H1 (cell line): Measurements from ENCODE around the gene UPF1. TPM values are rescaled to one million over a fixed set of nuclear protein-coding genes. Genes with fewer than 3 reads are reported as not detected.

Experiments used
- CTCF ChIA-PET: fragments of 300-600 bp; sonication (Branson Sonifier 250); formaldehyde crosslinking; loops from one replicate; lab custom pipeline; 2021; ENCODE audit not compliant: partially characterized antibody; lab: Charles Lee
- POLR2A ChIA-PET: fragments of 300-600 bp; sonication (Branson Sonifier 250); formaldehyde crosslinking; loops from one replicate; lab custom pipeline; 2021; ENCODE audit warnings: inconsistent platforms; ENCODE audit not compliant: partially characterized antibody; lab: Charles Lee
- DNase-seq, 2 experiments: peaks; one replicate each; pipeline versions ENCODE4 v3.0.0 to v3.0.0-alpha.2; 2010 to 2022; ENCODE audit warnings: low spot score in 2 of 2, low read depth in 1 of 2, mixed read lengths in 1 of 2
- FAIRE-seq: peaks from 2 replicates; lab custom pipeline; 2011; peaks lifted over from hg19 to GRCh38; lab: Jason Lieb, UNC
- H2AFZ ChIP-seq: 2 replicates; pipeline ENCODE4 v1.8.1; 2012; ENCODE audit warnings: low read length, inconsistent platforms
- H2AK5ac ChIP-seq: 2 replicates; pipeline ENCODE4 v1.6.1; 2013; ENCODE audit warnings: low read depth, low read length
- H2BK120ac ChIP-seq: replicated peaks from 2 replicates; pipeline ENCODE3; 2013; ENCODE audit warnings: low read depth, low read length, inconsistent platforms
- H2BK12ac ChIP-seq: 2 replicates; pipeline ENCODE4 v1.6.1; 2013; ENCODE audit warnings: low read depth, low read length
- H2BK15ac ChIP-seq: 2 replicates; pipeline ENCODE4 v1.6.1; 2013; ENCODE audit warnings: low read length
- H2BK20ac ChIP-seq: 2 replicates; pipeline ENCODE4 v1.6.1; 2013; ENCODE audit warnings: low read length
- H2BK5ac ChIP-seq: 2 replicates; pipeline ENCODE4 v1.6.1; 2013; ENCODE audit warnings: low read depth, low read length
- H3K14ac ChIP-seq: 2 replicates; pipeline ENCODE4 v1.6.1; 2013; ENCODE audit warnings: inconsistent platforms; ENCODE audit not compliant: insufficient read length
- H3K18ac ChIP-seq: 2 replicates; pipeline ENCODE4 v1.6.1; 2013; ENCODE audit warnings: low read length; ENCODE audit errors: extremely low read depth
- H3K23ac ChIP-seq: 2 replicates; pipeline ENCODE4 v1.6.1; 2013; ENCODE audit warnings: inconsistent platforms; ENCODE audit not compliant: insufficient read length
- H3K23me2 ChIP-seq: 2 replicates; pipeline ENCODE4 v1.6.1; 2013; ENCODE audit warnings: low read depth, low read length
- H3K27ac ChIP-seq: 2 replicates; pipeline ENCODE4 v1.6.1; 2011; ENCODE audit warnings: low read depth, low read length, inconsistent platforms
- H3K27me3 ChIP-seq, 4 experiments: replicated peaks in 1 of 4; 1 replicate in 1 of 4; 2 replicates in 3 of 4; pipeline versions ENCODE4 v1.6.1 to v1.8.1; 2011 to 2013; ENCODE audit warnings: low read length in 3 of 4, mild to moderate bottlenecking in 3 of 4, inconsistent platforms in 2 of 4, mixed read lengths in 2 of 4, moderate library complexity in 1 of 4; ENCODE audit not compliant: control insufficient read depth in 3 of 4, insufficient read depth in 3 of 4; ENCODE audit errors: extremely low read depth in 1 of 4
- H3K36me3 ChIP-seq, 4 experiments: 2 replicates each; pipeline versions ENCODE4 v1.6.1 to v1.8.1; 2011 to 2013; ENCODE audit warnings: mild to moderate bottlenecking in 4 of 4, low read length in 3 of 4, moderate library complexity in 2 of 4, control low read depth in 1 of 4, inconsistent platforms in 1 of 4; ENCODE audit not compliant: insufficient read depth in 4 of 4, control insufficient read depth in 2 of 4
- H3K4ac ChIP-seq: replicated peaks from 2 replicates; pipeline ENCODE3; 2013; ENCODE audit warnings: low read length, low read depth, mixed read lengths, inconsistent platforms; ENCODE audit not compliant: insufficient read length
- H3K4me1 ChIP-seq, 4 experiments: replicated peaks in 1 of 4; 1 replicate in 1 of 4; 2 replicates in 3 of 4; pipeline versions ENCODE4 v1.6.1 to v1.8.1; 2011 to 2013; ENCODE audit warnings: low read length in 3 of 4, inconsistent platforms in 2 of 4, mixed read lengths in 1 of 4; ENCODE audit not compliant: insufficient read depth in 4 of 4, control insufficient read depth in 3 of 4
- H3K4me2 ChIP-seq, 2 experiments: 2 replicates each; pipeline versions ENCODE4 v1.6.1 to v1.8.1; 2011 to 2013; ENCODE audit warnings: low read depth in 2 of 2, low read length in 2 of 2, control low read depth in 1 of 2, inconsistent platforms in 1 of 2, mild to moderate bottlenecking in 1 of 2; ENCODE audit not compliant: insufficient read depth in 1 of 2
- H3K4me3 ChIP-seq, 4 experiments: fragments of 200-600, 300-600 bp in 1 of 4; sonication (generic), shearing (Covaris generic), sonication (Bioruptor Twin) in 1 of 4; 2 replicates each; pipeline versions ENCODE4 v1.5.1 to v1.8.1; 2011 to 2016; ENCODE audit warnings: low read length in 4 of 4, low read depth in 3 of 4, control low read depth in 2 of 4, inconsistent platforms in 2 of 4, mild to moderate bottlenecking in 2 of 4, mixed read lengths in 1 of 4, moderate library complexity in 1 of 4; ENCODE audit not compliant: insufficient read depth in 2 of 4; ENCODE audit errors: extremely low read depth in 1 of 4
- H3K56ac ChIP-seq: replicated peaks from 2 replicates; pipeline ENCODE3; 2013; ENCODE audit warnings: low read depth, mild to moderate bottlenecking, mixed read lengths, low read length, inconsistent platforms; ENCODE audit not compliant: insufficient read length
- H3K79me1 ChIP-seq: 2 replicates; pipeline ENCODE4 v1.6.1; 2013; ENCODE audit warnings: low read depth, low read length, control low read depth
- H3K79me2 ChIP-seq, 2 experiments: 2 replicates each; pipeline versions ENCODE4 v1.6.1 to v1.8.1; 2012 to 2013; ENCODE audit warnings: low read length in 2 of 2, mild to moderate bottlenecking in 2 of 2, inconsistent platforms in 1 of 2; ENCODE audit not compliant: insufficient read depth in 2 of 2, control insufficient read depth in 1 of 2
- H3K9ac ChIP-seq, 4 experiments: replicated peaks in 1 of 4; 1 replicate in 1 of 4; 2 replicates in 3 of 4; pipeline versions ENCODE4 v1.6.1 to v1.8.1; 2011 to 2013; ENCODE audit warnings: low read depth in 3 of 4, low read length in 3 of 4, control low read depth in 2 of 4, mild to moderate bottlenecking in 2 of 4, moderate library complexity in 2 of 4, inconsistent platforms in 1 of 4; ENCODE audit errors: extremely low read depth in 1 of 4
- H3K9me3 ChIP-seq, 2 experiments: 2 replicates each; pipeline versions ENCODE4 v1.6.1 to v1.8.1; 2012 to 2013; ENCODE audit warnings: mild to moderate bottlenecking in 2 of 2, moderate library complexity in 2 of 2, control low read depth in 1 of 2, inconsistent platforms in 1 of 2, low read depth in 1 of 2, low read length in 1 of 2, mixed read lengths in 1 of 2; ENCODE audit not compliant: insufficient read depth in 2 of 2
- H4K20me1 ChIP-seq, 2 experiments: replicated peaks in 1 of 2; 2 replicates each; pipeline versions ENCODE3 to v1.8.1; 2011 to 2013; ENCODE audit warnings: inconsistent platforms in 2 of 2, low read length in 2 of 2, mild to moderate bottlenecking in 1 of 2; ENCODE audit not compliant: insufficient read depth in 2 of 2, control insufficient read depth in 1 of 2
- H4K5ac ChIP-seq: 2 replicates; pipeline ENCODE4 v1.6.1; 2013; ENCODE audit warnings: low read length, low read depth, mixed read lengths, inconsistent platforms; ENCODE audit not compliant: insufficient read length
- H4K8ac ChIP-seq: 2 replicates; pipeline ENCODE4 v1.8.0; 2013; ENCODE audit warnings: mild to moderate bottlenecking, moderate library complexity, low read length, inconsistent platforms; ENCODE audit not compliant: insufficient read depth; ENCODE audit errors: extremely low read depth
- H4K91ac ChIP-seq: replicated peaks from 2 replicates; pipeline ENCODE3; 2013; ENCODE audit warnings: low read length, mixed read lengths, inconsistent platforms; ENCODE audit not compliant: insufficient read length
- BACH1 ChIP-seq: IDR thresholded peaks from 2 replicates; pipeline ENCODE4 v1.6.1; 2012; ENCODE audit warnings: low read length, improper control_type of control experiment
- BRCA1 ChIP-seq: IDR thresholded peaks from 2 replicates; pipeline ENCODE4 v1.6.1; 2012; ENCODE audit warnings: low read depth, low read length, improper control_type of control experiment
- FOSL1 ChIP-seq: IDR thresholded peaks from 2 replicates; pipeline ENCODE4 v1.6.1; 2011; ENCODE audit warnings: mild to moderate bottlenecking, low read depth, low read length, moderate library complexity; ENCODE audit not compliant: insufficient read depth
- MAFK ChIP-seq: IDR thresholded peaks from 2 replicates; pipeline ENCODE4 v1.6.1; 2012; ENCODE audit warnings: low read depth, mild to moderate bottlenecking, improper control_type of control experiment, low read length
- POLR2AphosphoS5 ChIP-seq: IDR thresholded peaks from 2 replicates; pipeline ENCODE4 v1.6.1; 2011; ENCODE audit warnings: low read depth, low read length
- RXRA ChIP-seq: IDR thresholded peaks from 2 replicates; pipeline ENCODE4 v1.6.1; 2011; ENCODE audit warnings: low read depth, mild to moderate bottlenecking, low read length, moderate library complexity; ENCODE audit not compliant: insufficient read depth
- SIRT6 ChIP-seq: IDR thresholded peaks from one replicate; pipeline ENCODE4 v1.7.1; 2012; ENCODE audit warnings: low read length, inconsistent platforms
- SIX5 ChIP-seq: IDR thresholded peaks from 2 replicates; pipeline ENCODE4 v1.6.1; 2011; ENCODE audit warnings: mild to moderate bottlenecking, low read depth, low read length
- SP1 ChIP-seq: IDR thresholded peaks from 2 replicates; pipeline ENCODE4 v1.6.1; 2011; ENCODE audit warnings: low read depth, low read length
- SP4 ChIP-seq: IDR thresholded peaks from 2 replicates; pipeline ENCODE4 v1.6.1; 2012; ENCODE audit warnings: low read length, inconsistent platforms
- USF2 ChIP-seq: IDR thresholded peaks from 2 replicates; pipeline ENCODE4 v1.6.1; 2011; ENCODE audit warnings: low read length, improper control_type of control experiment
- ZNF274 ChIP-seq: IDR thresholded peaks from 2 replicates; pipeline ENCODE4 v1.7.0; 2012; ENCODE audit warnings: low read length, borderline replicate concordance; ENCODE audit errors: extremely low read depth
- WGBS, 2 experiments: shearing (Covaris generic) in 1 of 2; methylation state at CpG; one replicate each; pipeline versions ENCODE4 v1.1.6 to v1.1.7; 2013 to 2015; ENCODE audit warnings: low lambda C conversion rate in 2 of 2, mixed read lengths in 2 of 2, inconsistent platforms in 1 of 2, low coverage in 1 of 2, missing lambda C conversion rate in 1 of 2; ENCODE audit not compliant: insufficient replicate concordance in 2 of 2, insufficient coverage in 1 of 2, insufficient read length in 1 of 2; ENCODE audit errors: extremely low coverage in 1 of 2, missing lambda C conversion rate in 1 of 2; 5-methylcytosine and 5-hydroxymethylcytosine counted together
- polyA plus RNA-seq, 7 experiments: library from polyadenylated mRNA; depleted of rRNA in 3 of 7; stranded (reverse) in 5 of 7; unstranded in 2 of 7; fragments of >200 nt in 5 of 7; fragments of 200-250 nt in 2 of 7; gene quantifications; 1 replicate in 5 of 7; 2 replicates in 1 of 7; 4 replicates in 1 of 7; pipeline versions ENCODE4 v1.2.1 to v1.2.3, GENCODE V29; 2011 to 2013; ENCODE audit warnings: missing spikeins in 2 of 7, mixed read lengths in 2 of 7
- total RNA-seq: library from RNA; stranded (reverse); fragmentation: NEBNext Ultra II Directional; extraction: Animal tissue kit (Norgen Biotek cat#: 25700); gene quantifications from 2 replicates; pipeline ENCODE4 v1.2.1, GENCODE V29; 2021

The UPF1 gene
- total and polyA plus RNA-seq, 2 of the 8 experiments (the other 6 are each of a cell fraction or from before 2014, with no cell fraction given), result 46.4 to 62.0 TPM

DNA sequence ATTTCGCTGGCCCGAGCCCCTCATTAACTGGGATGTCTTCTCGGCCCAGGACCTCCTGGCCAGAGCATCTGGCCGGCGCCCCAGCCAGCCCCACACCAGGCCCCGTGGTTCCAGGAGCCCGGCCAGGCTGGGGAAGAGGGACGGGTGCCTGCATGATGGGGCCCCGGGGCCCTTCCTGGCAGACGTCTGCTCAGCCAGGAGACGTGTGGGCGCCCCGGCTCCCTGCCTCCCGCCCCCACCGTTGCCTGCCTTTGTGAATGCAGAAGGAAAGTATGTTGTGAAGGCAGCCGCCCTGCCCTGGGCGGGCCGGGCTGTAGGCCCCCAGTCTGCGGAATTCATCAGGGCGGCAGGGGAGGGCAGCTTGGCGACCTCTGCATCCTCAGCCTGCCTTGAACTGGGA lies 36.2 kb upstream of the UPF1 start:
- Histone ChIP-seq H2AK5ac (no peak overlapping the region), H3K27ac (no peak overlapping the region), H3K56ac (no peak overlapping the region), H3K79me1 (no peaks in the 10 kb centered on the region), H3K79me2 (no peaks in the 10 kb centered on the region), H2AFZ (no peak overlapping the region), H3K4ac (no peak overlapping the region), H3K23ac (no peak overlapping the region), H4K8ac (no peak overlapping the region), H2BK15ac (no peak overlapping the region), H2BK120ac (no peak overlapping the region), H2BK20ac (no peak overlapping the region), H3K18ac (no peak overlapping the region), H2BK12ac (no peak overlapping the region), H3K9ac (no peak overlapping the region), H3K4me1 (peaks cover 0 to 8% (median 2%) of the 10 kb centered on the region in 4 experiments; a peak in 3 of 7 replicates), H3K4me3 (no peak overlapping the region), H3K36me3 (peaks cover 0 to 7% (median 0%) of the 10 kb centered on the region in 4 experiments; a peak in 1 of 8 replicates), H2BK5ac (no peak overlapping the region), H3K23me2 (peaks cover 13% of the 10 kb centered on the region; the same call in 1 of the 2 replicates), H3K4me2 (no peak overlapping the region), H4K5ac (no peak overlapping the region), H3K9me3 (no peaks in the 10 kb centered on the region; a peak in 1 of 4 replicates), H3K27me3 (peaks cover 34 to 74% (median 62%) of the 10 kb centered on the region in 4 experiments), H4K20me1 (peaks cover 2 to 23% of the 10 kb centered on the region in 2 experiments), H4K91ac (no peak overlapping the region), H3K14ac (no peak overlapping the region)
- no peak for DNase-seq
- FAIRE-seq, result no peak
- POLR2A ChIA-PET, result interaction anchor here (0.6 to 0.7 kb wide), 2 partner anchors 9 to 96 kb away, joined by 3 read pairs; no protein-coding TSS in a partner anchor
- TF ChIP-seq SP4 (no peak), SP1 (no peak), BACH1 (no peak), USF2 (no peak), FOSL1 (no peak), SIRT6 (no peak), BRCA1 (no peak), POLR2AphosphoS5 (no peak), SIX5 (no peak), ZNF274 (no peak), MAFK (no peak), RXRA (no peak)
- CTCF ChIA-PET, result interaction anchor here (1.2 to 3.2 kb wide), 2 partner anchors 9 to 52 kb away, joined by 5 to 22 read pairs; no protein-coding TSS in a partner anchor
- 56% methylated on average over 20 of the region's 21 CpGs; no CpG with 5 or more reads in 1 of the 2 experiments for WGBS, 2 experiments
